Fibroblast of mammary gland (primary cell): ENCODE results near the gene SNX11.

Experiments
- DNase-seq: peaks from one replicate; pipeline ENCODE4 v3.0.0-alpha.2; 2010; ENCODE audit warnings: low read depth
- H3K4me3 ChIP-seq: 2 replicates; pipeline ENCODE4 v1.5.1; 2011; ENCODE audit warnings: low read depth, mild to moderate bottlenecking, low read length, moderate library complexity; ENCODE audit not compliant: control insufficient read depth
- TF ChIP-seq, protein P1 (sequence below): conservative IDR thresholded peaks from 2 replicates; pipeline ENCODE4 v1.5.1; 2011; ENCODE audit warnings: low read depth, low read length, inconsistent platforms; ENCODE audit not compliant: control insufficient read depth, insufficient read depth

The SNX11 gene

GRCh38 chr17:48110761-48111160, 3.2 kb downstream of the SNX11 start:
- no peak overlapping the region for H3K4me3 ChIP-seq
- TF ChIP-seq, protein P1, sequence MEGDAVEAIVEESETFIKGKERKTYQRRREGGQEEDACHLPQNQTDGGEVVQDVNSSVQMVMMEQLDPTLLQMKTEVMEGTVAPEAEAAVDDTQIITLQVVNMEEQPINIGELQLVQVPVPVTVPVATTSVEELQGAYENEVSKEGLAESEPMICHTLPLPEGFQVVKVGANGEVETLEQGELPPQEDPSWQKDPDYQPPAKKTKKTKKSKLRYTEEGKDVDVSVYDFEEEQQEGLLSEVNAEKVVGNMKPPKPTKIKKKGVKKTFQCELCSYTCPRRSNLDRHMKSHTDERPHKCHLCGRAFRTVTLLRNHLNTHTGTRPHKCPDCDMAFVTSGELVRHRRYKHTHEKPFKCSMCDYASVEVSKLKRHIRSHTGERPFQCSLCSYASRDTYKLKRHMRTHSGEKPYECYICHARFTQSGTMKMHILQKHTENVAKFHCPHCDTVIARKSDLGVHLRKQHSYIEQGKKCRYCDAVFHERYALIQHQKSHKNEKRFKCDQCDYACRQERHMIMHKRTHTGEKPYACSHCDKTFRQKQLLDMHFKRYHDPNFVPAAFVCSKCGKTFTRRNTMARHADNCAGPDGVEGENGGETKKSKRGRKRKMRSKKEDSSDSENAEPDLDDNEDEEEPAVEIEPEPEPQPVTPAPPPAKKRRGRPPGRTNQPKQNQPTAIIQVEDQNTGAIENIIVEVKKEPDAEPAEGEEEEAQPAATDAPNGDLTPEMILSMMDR = no peak

DNA sequence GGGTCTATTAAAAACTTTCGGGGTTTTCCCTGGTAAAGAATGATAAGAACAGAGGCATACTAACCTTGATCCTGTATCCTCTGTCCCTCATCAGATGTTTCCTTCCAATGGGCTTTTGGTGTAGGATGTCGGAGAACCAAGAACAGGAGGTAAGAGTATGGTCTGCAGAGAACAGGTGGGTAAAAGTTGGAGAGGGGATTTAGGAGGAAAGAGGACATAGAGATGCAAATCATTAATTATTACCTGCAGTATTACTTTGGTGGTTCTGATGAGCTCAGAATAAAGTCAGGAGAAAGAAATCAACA, 4.3 kb downstream of the SNX11 start:
- no peak for DNase-seq
- TF ChIP-seq, protein P1 = no peak
- H3K4me3 ChIP-seq = no peak overlapping the region

More at GRCh38 chr17:48110761-48111160, 3.2 kb downstream of the SNX11 start:
- DNase-seq = no peak

GRCh38 chr17:48113201-48113676, 5.7 kb downstream of the SNX11 start:
- no peak for DNase-seq
- TF ChIP-seq, protein P1 = no peak
- H3K4me3 ChIP-seq = no peak overlapping the region

DNA sequence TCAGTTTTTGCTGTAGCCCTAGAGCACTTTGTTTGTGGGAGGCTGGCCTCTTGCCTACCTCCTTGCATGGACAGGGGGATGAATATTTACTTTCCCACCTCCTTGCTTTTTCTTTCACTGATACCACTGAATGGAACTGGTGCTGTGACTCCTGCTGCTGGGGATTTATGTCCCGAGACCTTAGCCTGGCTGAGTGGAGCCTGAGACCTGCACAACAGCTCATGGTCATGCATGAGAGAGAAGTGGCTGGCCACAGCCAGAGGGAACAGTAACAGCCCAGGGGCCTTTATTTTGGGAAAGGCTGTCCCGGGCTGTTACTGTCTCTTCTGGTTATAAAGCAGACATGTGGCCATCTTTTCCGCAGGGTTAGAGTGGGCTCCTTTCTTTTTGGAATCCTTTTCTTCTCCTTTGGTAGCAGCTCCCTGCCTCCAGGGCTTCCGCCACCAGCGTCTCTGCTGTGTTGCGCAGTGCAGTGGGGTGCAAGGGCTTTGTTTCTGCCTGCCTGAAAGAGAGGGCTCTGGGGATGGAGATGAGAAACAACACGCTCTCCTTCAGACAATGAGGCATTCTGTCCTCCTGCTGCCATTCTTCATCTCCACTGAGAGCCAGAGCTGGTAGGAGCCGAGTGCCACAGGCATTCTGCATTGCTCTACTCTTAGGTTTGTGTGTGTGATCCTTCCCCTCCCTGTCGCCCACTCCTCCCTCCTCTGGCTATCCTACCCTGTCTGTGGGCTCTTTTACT, 14.5 kb downstream of the SNX11 start:
- H3K4me3 ChIP-seq = no peak overlapping the region
- TF ChIP-seq, protein P1 = no peak
- DNase-seq = no peak

DNA sequence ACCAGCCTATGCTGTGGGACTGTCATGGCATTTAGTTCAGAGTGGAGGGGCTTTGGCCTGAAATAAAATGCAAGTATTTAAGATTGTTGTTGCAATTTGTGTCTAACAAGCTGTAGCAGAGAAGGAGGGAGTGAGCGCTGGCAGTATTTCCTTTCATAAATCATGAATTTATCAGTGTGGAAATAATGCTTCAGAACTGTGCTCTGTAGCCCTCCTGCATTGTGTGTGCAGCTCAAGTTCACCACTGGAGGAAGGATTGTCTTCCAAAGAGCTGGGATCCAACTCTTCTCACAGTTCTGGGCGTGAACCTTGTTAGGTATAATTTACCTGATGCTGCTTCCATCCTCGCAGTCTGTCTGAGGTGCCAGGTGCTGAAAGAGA, 15.1 kb downstream of the SNX11 start:
- no peak for DNase-seq
- TF ChIP-seq, protein P1 = no peak

DNA sequence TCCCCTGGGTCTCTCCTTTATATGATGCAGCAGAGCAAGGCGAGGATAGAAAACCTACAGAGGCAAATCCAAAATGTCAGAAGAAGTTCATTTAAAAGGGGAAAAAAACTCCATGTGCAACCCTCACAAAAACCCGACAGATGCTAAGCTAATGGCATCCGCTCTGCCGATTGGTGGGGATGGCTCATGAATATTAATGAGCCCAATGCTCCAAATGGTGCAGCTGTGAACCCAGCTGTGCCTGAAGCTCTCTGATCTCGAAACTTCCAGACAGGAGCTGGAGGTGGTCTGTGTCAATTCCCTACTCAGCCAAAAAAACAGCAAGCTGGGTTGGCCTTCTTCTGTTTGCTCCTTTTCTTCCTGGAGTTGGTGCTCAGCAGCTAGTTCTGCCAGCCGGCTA, 15.5 kb downstream of the SNX11 start:
- TF ChIP-seq, protein P1 = no peak

More for the DNA sequence above, 15.1 kb downstream of the SNX11 start:
- H3K4me3 ChIP-seq = no peak overlapping the region

DNA sequence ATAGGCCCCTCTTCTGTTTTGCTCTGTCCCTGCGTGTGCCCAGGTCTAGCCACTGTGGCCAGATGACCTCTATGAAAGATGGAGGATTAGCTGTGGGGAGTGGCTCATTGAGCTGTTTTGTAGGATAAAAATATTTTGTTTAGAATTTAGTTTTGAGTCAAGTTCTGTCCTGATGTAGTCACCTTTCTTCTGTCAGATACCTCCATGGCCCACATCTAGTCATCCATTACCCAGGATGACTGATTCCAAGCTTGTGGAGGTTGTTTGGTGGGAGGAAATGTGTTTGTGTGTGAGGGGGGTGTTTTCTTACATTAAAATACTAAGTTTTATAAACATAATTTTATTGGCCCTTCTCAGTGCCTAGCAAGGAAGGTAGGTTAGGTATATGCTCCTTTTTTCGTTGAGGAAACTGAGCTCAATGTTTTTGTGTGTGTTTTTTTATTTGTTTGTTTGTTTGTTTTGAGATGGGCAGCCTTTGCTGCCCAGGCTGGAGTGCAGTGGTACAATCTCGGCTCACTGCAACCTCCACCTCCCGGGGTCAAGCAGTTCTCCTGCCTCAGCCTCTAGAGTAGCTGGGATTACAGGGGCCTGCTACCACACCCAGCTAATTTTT, 16.3 kb downstream of the SNX11 start:
- DNase-seq = no peak
- H3K4me3 ChIP-seq = no peak overlapping the region
- TF ChIP-seq, protein P1 = no peak

More for the DNA sequence above, 15.5 kb downstream of the SNX11 start:
- no peak for DNase-seq
- no peak overlapping the region for H3K4me3 ChIP-seq
